Epidermal melanocyte (primary cell): Measurements from ENCODE around the gene ARID5B.
"Not testable (repeated sequence)": the region's sequence is repeated elsewhere in the genome, so short reads cannot be mapped to it uniquely, and the experiment has no call there.

Source experiments
- DNase-seq: peaks from one replicate; pipeline ENCODE4 v3.0.0; 2011; ENCODE audit warnings: low spot score; ENCODE audit not compliant: insufficient read length

The ARID5B gene

DNA sequence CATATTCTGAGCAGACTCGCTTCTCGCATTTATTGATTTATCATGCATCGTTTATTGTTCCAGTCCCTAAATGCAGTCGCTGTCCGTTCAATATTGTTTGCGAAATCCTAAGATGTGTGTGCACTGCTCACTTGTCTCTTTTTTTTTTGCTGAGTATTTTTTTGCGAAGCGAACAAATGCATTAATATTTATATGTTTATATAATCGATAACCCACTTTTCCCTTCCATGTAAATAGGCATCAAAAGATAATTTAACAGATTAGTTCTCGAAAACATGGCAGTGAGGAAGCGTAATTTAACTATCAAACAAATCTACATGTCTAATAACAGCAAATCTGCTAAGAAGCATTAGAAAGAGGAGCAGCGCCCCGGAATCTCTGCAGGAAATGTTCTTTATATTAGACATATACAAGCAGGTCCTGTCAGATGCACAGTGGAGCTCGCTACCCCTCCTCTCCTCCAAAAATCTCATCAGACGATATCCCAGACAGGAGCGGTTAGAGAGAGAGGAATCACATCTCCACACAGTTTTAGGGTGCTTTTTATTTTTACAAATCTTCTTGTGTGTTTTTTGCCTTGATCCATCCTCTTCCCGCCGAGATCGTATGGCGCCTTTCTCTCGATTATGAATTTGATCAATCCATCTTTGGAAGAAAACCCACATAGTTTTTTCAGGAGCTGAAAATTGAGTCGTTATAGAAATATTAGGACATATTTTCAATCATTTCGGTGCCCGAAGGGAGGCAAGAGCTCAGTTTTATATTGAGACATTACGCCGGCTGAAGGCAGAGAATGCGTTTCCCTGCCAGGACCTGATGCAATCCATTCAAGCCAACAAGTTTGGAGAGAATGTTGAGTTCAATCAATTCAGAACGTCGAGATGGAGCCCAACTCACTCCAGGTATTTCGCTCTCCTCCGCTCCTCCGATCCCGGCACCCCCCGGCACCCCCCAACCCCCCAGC lies at the start of gene ARID5B:
ARID5B (plus strand) TSS at position 871 of the 964 bp plus-strand sequence; CDS start at position 882, 11 bp downstream.
- no peak for DNase-seq

GRCh38 chr10:61852261-61852660 lies 49.2 kb upstream of the ARID5B start:
- DNase-seq = no peak

DNA sequence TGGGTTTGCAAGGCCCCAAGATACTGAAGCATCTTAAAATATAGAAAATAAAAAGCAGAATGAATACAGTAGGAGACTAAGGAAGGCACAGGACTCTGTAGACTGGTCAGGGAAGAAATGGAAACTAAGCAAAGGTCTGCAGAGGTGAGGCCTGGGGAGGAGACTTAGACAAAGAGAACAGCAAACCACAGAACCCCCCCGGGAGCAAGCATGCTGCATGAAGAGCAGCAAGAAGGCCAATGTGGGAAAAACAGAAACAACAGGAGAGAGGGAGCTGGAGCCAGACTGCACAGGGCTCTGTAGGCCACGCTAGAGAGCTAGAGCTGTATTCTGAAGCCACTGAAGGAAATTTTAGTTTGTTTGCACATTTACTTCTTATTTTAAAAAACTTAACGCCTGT lies 45.7 kb upstream of the ARID5B start:
- DNase-seq = no peak

DNA sequence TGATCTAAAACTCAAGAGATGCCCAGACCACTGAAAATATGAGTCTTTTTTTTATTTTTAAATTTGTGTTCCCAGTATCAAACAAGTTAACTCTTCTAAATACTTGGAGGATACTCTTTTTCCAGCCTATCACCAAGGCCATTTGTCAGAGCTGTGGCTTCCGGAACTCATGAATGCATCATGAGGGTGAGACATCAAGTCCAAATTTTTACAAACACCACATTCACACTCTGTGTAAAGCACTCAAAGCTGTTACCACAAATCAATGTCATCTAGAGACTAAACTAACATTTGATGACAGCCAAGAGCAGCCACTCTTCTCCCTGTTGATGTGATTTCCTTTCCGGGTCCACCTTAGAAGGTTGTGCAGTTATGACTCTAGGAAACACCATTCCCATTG lies 43.8 kb upstream of the ARID5B start:
- no peak for DNase-seq

GRCh38 chr10:61859786-61860185 lies 41.7 kb upstream of the ARID5B start:
- no peak for DNase-seq

DNA sequence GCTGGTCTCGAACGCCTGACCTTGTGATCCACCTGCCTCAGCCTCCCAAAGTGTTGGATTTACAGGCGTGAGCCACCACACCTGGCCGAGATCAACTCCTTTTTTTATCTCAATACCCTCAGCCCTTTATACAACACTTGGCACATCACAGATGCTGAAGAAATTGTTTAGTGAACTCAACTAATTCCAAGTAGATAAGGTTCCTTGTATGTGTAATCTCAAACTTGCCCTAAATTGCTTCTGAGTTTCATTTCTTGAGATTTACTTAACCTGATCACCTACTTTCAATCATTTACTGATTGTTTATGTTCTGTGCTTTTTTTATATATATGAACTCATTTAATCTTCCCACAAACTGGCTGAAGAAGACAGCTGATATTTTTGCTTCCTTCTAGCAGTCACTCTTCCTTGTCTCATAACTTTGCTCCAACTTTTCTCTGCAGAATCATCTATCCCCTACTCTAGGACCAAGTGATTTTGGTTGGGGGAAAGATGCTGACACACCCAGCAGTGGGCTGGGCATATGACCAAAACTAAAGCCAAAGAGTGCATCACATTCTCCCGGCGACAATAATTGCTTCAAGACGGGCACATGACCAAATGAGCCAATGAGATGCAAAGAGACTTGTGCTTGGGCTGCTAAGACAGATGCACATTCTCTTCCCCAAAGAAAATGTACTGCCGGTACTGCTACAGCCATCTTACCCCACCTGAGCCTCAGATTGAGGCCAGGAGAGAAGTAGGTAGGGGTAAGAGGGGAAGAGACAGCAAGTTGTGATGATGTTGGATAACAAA lies 40.3 kb upstream of the ARID5B start:
- DNase-seq = no peak

DNA sequence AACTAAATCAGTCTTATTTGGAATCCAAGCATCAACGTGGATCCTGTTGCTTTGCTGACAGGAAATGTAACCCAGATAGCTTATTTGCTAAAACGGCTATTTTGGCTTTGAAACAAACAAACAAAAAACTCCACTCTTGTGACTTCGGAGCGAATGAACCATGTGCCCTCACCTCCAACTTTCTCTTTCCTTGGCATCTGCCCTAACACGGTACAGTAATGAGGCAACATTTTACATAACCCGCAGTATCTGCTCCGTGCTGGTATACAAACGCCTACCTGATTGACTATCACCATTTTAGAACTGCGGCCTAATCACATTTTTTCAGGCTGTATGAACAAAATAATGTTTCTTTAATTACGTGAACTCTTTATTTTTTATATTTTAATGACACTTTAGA lies 37.5 kb upstream of the ARID5B start:
- DNase-seq = no peak

DNA sequence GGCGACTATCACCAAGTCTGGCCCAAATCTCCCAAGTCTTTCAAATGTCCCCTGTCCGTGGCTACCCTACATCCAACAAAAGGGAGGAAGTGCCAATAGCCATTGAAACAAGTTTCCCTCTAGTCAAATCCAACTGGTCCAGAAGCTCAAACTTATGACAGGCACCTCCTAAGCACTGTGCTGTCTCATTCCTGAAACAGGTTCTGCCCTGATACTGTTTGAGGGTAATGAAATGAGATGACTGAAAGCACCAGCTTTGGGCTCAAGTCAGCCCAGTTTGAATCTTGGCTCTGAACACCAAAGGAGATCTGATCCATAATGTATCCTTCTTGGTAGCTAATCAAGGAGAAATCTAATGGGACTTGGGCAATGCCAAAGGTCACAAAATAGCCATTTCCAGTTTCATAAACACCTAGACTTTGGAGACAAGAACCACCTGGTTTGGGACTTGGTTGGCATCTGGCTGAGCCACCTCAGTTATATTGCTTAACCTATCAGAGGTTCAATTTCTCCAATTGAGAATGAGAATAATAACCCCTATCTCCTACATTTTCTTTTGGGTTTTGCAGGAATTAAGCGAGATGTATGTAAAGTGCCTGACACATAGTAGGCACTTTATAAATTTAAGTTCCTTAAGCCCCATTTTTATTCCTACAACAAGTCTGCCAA lies 34.7 kb upstream of the ARID5B start:
- no peak for DNase-seq

DNA sequence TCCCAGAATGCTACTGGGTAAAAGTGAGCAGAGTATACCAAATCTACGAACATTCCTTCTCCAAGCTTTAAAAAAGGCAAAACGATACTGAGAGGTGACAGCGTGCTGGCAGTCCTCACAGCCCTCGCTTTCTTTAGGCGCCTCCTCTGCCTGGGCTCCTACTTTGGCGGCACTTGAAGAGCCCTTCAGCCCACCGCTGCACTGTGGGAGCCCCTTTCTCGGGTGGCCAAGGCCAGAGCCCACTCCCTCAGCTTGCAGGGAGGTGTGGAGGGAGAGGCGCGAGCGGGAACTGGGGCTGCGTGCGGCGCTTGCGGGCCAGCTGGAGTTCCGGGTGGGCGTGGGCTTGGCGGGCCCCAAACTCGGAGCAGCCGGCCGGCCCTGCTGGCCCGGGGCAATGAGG lies 34.1 kb upstream of the ARID5B start:
- not testable (repeated sequence) for DNase-seq

DNA sequence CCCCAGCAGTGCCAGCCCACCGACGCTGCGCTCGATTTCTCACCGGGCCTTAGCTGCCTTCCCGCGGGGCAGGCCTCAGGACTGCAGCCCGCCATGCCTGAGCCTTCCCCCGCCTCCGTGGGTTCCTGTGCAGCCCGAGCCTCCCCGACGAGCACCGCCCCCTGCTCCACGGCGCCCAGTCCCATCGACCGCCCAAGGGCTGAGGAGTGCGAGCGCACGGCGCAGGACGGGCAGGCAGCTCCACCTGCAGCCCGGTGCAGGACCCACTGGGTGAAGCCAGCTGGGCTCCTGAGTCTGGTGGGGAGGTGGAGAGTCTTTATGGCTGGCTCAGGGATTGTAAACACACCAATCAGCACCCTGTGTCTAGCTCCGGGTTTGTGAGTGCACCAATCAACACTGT lies 33.7 kb upstream of the ARID5B start:
- DNase-seq = not testable (repeated sequence)

- DNase-seq = no peak
Observed at GRCh38 chr10:61869041-61869675, 32.3 kb upstream of the ARID5B start.

GRCh38 chr10:61869774-61870525 lies 31.5 kb upstream of the ARID5B start:
- DNase-seq = peak; percentile 58

DNA sequence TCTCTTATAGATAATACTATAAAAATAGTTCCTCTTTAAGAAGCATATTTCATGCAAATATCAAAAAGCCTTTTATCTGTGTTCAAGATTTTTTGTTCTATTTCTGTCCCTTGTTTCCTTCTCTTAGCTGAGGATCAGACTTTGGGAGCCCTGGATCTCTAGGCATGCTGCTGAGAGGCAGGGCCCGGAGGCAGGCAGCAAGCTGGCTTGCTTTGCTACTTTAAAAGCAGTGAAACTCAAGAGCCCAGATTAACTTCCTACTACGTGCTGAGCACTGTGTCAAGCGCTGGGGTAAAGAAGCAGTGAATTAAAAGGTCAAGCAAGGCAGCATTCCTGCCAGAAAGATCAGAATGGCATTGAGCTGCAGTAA lies 31.0 kb upstream of the ARID5B start:
- DNase-seq = no peak

DNA sequence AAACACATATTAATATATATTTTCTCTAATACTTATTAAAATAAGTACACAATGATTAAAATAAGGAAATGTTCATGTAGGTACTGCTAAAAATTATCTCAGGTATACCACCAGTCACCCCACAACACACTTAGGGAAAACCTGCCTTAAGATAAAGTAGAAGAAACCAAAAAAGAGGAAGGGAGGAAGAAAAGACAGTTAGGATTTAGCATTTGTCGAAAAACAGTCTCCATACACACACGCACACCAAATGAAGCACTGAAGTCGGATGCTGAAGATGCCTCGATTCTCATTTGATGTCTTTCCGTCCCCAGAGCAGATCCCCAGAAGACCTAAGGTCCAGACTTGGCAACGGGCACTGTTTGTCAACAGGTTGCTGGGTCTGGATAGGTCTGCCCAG lies 30.0 kb upstream of the ARID5B start:
- DNase-seq = no peak

GRCh38 chr10:61877887-61878739 lies 23.4 kb upstream of the ARID5B start:
- no peak for DNase-seq

GRCh38 chr10:61878740-61879068 lies 22.8 kb upstream of the ARID5B start:
- no peak for DNase-seq

DNA sequence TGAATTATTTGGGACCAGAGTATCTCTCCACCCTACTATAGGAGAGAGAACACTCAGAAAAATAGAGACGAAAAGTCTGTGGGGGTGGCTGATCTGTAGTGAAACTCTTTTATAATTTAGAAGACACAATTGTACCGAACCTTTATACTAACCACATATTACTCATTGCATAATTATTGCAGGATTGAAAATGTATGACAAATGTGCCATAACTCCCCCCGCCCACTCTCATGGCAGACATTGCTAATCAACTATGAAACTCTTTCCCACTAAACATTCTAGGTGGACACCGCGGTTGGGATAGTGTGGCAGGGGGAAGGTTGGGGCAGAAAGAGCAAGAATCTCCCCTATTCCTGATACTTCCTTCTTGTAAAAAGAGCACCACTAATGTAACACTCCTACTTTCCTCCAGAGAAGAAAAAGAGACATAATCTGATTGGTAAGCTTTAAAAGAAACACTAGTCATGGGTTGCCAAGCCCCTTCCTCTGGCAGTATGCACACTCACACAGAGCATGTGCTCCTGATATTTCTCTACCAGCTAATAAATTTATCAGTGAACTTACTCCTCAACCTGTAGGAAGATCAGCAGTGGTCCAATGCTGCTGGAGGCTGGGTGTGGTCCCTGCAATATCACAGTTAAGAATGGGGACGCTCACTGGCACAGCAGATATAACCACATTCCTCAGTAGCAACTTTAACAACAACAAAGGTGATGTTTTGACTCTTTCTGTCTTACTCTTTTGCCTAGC lies 18.7 kb upstream of the ARID5B start:
- no peak for DNase-seq

DNA sequence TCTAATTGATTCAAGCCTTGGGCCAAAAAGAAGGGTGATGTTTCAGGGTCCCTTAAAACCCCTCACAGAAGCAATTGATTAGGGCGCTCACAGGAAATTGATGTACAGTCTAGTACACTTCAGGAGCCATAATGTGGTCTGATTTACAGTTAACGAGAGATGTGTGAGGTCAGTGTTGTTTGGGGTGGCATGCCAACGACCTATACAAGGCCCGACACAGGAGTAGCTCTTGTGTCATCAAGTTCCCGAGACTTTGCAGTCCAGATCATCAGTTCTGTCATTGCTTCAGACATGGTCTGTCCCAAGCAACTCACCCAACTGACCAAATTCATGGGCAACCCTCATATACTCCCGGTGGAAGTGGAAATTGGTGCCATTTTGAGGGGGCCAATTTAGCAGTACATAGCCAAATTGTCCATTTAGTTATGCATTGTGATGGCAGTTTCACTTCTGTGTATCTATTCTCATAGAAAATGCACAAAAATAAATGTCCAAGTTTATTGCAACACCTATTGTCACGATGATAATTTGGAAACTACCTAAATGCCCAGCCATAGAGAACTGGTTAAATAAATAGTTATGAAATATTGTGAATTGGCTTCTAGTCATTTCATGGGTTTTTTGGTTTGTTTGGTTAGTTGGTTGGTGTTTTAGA lies 18.0 kb upstream of the ARID5B start:
- DNase-seq = no peak

DNA sequence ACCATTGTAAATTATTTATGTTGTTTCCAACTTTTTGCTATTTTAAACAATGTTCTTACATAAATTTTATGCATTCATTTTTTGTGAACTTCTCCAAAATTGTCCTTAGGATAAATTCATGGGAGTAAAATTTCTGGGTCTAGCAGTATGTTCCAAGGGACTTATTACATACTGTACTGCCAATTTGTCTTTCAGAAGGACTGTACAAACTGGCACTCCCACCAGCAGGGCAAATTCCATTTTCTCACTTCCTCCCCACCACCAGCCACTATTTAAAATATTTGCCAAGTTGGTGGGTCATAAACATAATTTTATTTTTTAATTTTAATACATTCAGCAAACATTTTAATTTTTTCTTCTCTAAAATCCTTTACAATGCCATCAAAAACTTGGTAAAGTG lies 13.7 kb upstream of the ARID5B start:
- DNase-seq = no peak
